WTC11 (cell line): ENCODE measurements around the gene DRD4. TPM values are rescaled to one million over a fixed set of nuclear protein-coding genes. Genes with fewer than 3 reads are reported as not detected.

Source experiments
- ATAC-seq: fragments of 200-7000 bp; cut with Tn5 transposase; 2 replicates; pipeline ENCODE4 v1.10.0; 2021; ENCODE audit warnings: mild to moderate bottlenecking, moderate library complexity
- CTCF ChIA-PET: fragments of 300-600 bp; sonication (Branson Sonifier 250); formaldehyde crosslinking; loops from one replicate; lab custom pipeline; 2021; ENCODE audit warnings: antibody characterized with exemption; lab: Charles Lee
- POLR2A ChIA-PET: fragments of 350-600 bp; sonication (Branson Sonifier 250); formaldehyde crosslinking; loops from one replicate; lab custom pipeline; 2021; ENCODE audit warnings: antibody characterized with exemption; lab: Charles Lee
- DNase-seq: peaks from one replicate; pipeline ENCODE4 v3.0.0; 2021; ENCODE audit warnings: low spot score
- H3K27ac Mint-ChIP-seq: 2 replicates; pipeline ENCODE4 v1.8.0; 2021; ENCODE audit warnings: mixed read lengths
- H3K27me3 Mint-ChIP-seq: 2 replicates; pipeline ENCODE4 v1.8.0; 2021; ENCODE audit warnings: low read depth, mild to moderate bottlenecking, moderate library complexity, mixed read lengths
- H3K36me3 Mint-ChIP-seq: 2 replicates; pipeline ENCODE4 v1.8.0; 2021; ENCODE audit warnings: mixed read lengths
- H3K4me1 Mint-ChIP-seq: 2 replicates; pipeline ENCODE4 v1.8.0; 2022; ENCODE audit warnings: mixed read lengths
- H3K4me3 Mint-ChIP-seq: 2 replicates; pipeline ENCODE4 v1.8.0; 2021; ENCODE audit warnings: mild to moderate bottlenecking, moderate library complexity, mixed read lengths
- H3K9me3 Mint-ChIP-seq: 2 replicates; pipeline ENCODE4 v1.8.0; 2021; ENCODE audit warnings: mixed read lengths
- ATF2 ChIP-seq: sonication (generic); formaldehyde crosslinking; IDR thresholded peaks from 2 replicates; pipeline ENCODE4 v1.8.1; 2022; ENCODE audit warnings: low read depth, missing genetic modification reagents, borderline replicate concordance
- E2F1 ChIP-seq: sonication (generic); formaldehyde crosslinking; IDR thresholded peaks from 2 replicates; pipeline ENCODE4 v1.8.0; 2022; ENCODE audit warnings: mild to moderate bottlenecking, missing genetic modification reagents
- FOXK1 ChIP-seq: sonication (generic); formaldehyde crosslinking; IDR thresholded peaks from 2 replicates; pipeline ENCODE4 v1.8.0; 2022; ENCODE audit warnings: mild to moderate bottlenecking, moderate library complexity, missing genetic modification reagents
- GABPB1 ChIP-seq: sonication (generic); formaldehyde crosslinking; IDR thresholded peaks from 2 replicates; pipeline ENCODE4 v1.8.1; 2023; ENCODE audit warnings: mild to moderate bottlenecking, missing genetic modification reagents
- JUN ChIP-seq: sonication (generic); formaldehyde crosslinking; IDR thresholded peaks from 2 replicates; pipeline ENCODE4 v1.8.0; 2023; ENCODE audit warnings: mild to moderate bottlenecking, missing genetic modification reagents
- RELA ChIP-seq: sonication (generic); formaldehyde crosslinking; IDR thresholded peaks from 2 replicates; pipeline ENCODE4 v1.8.1; 2022; ENCODE audit warnings: missing genetic modification reagents, mild to moderate bottlenecking, borderline replicate concordance
- RORB ChIP-seq: fragments of 250-450 bp; sonication (Bioruptor Pico); IDR thresholded peaks from 2 replicates; pipeline ENCODE4 v1.9.0; 2021; ENCODE audit warnings: mild to moderate bottlenecking
- ZNF416 ChIP-seq: fragments of 250-450 bp; sonication (Bioruptor Pico); IDR thresholded peaks from 2 replicates; pipeline ENCODE4 v1.9.0; 2021; ENCODE audit warnings: mild to moderate bottlenecking, inconsistent platforms
- ZNF425 ChIP-seq: fragments of 250-450 bp; sonication (Bioruptor Pico); conservative IDR thresholded peaks from 2 replicates; pipeline ENCODE4 v1.9.0; 2021; ENCODE audit warnings: mild to moderate bottlenecking
- ZNF532 ChIP-seq: fragments of 250-450 bp; sonication (Bioruptor Pico); IDR thresholded peaks from 2 replicates; pipeline ENCODE4 v1.9.0; 2021; ENCODE audit warnings: mild to moderate bottlenecking, borderline replicate concordance
- ZSCAN18 ChIP-seq: fragments of 250-450 bp; sonication (Bioruptor Pico); IDR thresholded peaks from 2 replicates; pipeline ENCODE4 v2.1.2; 2022; ENCODE audit warnings: mild to moderate bottlenecking, moderate library complexity
- total RNA-seq: library from RNA; stranded (reverse); gene quantifications from 3 replicates; pipeline ENCODE4 v1.2.3, GENCODE V29; 2021

DRD4 gene
- total RNA-seq, 1 experiment from 2014 or later, result 3.7 TPM

GRCh38 chr11:603154-603553, 33.9 kb upstream of the DRD4 start:
- Mint-ChIP-seq H3K27me3 (no peaks in the 10 kb centered on the region), H3K4me3 (no peak overlapping the region), H3K36me3 (peaks cover 52% of the 10 kb centered on the region), H3K27ac (no peak overlapping the region), H3K9me3 (no peaks in the 10 kb centered on the region), H3K4me1 (no peaks in the 10 kb centered on the region)
- DNase-seq (no peak), ATAC-seq (no peak)
- POLR2A ChIA-PET, result interaction anchor here (0.7 kb wide), 1 partner anchor 118 kb away, joined by 9 read pairs; no protein-coding TSS in a partner anchor
- TF ChIP-seq JUN (CRISPR knock-in tag) (no peak), ZNF532 (CRISPR knock-in tag) (no peak), ATF2 (no peak), RELA (no peak), ZNF425 (CRISPR knock-in tag) (no peak), ZSCAN18 (CRISPR knock-in tag) (no peak)
- CTCF ChIA-PET, result no interaction called here

- ATAC-seq (no peak), DNase-seq (no peak)
- Mint-ChIP-seq H3K36me3 (peaks cover 43% of the 10 kb centered on the region), H3K4me3 (no peak overlapping the region), H3K9me3 (no peaks in the 10 kb centered on the region), H3K4me1 (no peaks in the 10 kb centered on the region), H3K27me3 (no peaks in the 10 kb centered on the region), H3K27ac (no peak overlapping the region; the same call in 1 of the 2 replicates)
- ChIA-PET CTCF (interaction anchor here (0.8 to 1.1 kb wide), 2 partner anchors 35 to 58 kb away, joined by 3 read pairs; no protein-coding TSS in a partner anchor), POLR2A (no interaction called here)
- TF ChIP-seq RORB (CRISPR knock-in tag), result no peak
- no peak for TF ChIP-seq GABPB1
Measured at GRCh38 chr11:605286-606129, 31.6 kb upstream of the DRD4 start.

- Mint-ChIP-seq H3K4me3 (no peak overlapping the region), H3K36me3 (peaks cover 46% of the 10 kb centered on the region), H3K27me3 (no peaks in the 10 kb centered on the region), H3K4me1 (no peaks in the 10 kb centered on the region), H3K27ac (no peak overlapping the region), H3K9me3 (no peaks in the 10 kb centered on the region)
- TF ChIP-seq E2F1 (no peak), ZNF416 (CRISPR knock-in tag) (no peak), FOXK1 (CRISPR knock-in tag) (no peak)
- no peak for ATAC-seq
- ChIA-PET CTCF (interaction anchor here (0.8 to 1.1 kb wide), 2 partner anchors 35 to 57 kb away, joined by 3 read pairs; no protein-coding TSS in a partner anchor), POLR2A (no interaction called here)
- no peak for DNase-seq
Measured at GRCh38 chr11:606245-606644, 30.8 kb upstream of the DRD4 start.
